ENCODE data around the gene DENND1A. TPM values are rescaled to one million over a fixed set of nuclear protein-coding genes. Genes with fewer than 3 reads are reported as not detected.

DENND1A gene
- total and polyA plus RNA-seq, 4 donors = 7.9 to 22.0 (median 13.9) TPM

DNA sequence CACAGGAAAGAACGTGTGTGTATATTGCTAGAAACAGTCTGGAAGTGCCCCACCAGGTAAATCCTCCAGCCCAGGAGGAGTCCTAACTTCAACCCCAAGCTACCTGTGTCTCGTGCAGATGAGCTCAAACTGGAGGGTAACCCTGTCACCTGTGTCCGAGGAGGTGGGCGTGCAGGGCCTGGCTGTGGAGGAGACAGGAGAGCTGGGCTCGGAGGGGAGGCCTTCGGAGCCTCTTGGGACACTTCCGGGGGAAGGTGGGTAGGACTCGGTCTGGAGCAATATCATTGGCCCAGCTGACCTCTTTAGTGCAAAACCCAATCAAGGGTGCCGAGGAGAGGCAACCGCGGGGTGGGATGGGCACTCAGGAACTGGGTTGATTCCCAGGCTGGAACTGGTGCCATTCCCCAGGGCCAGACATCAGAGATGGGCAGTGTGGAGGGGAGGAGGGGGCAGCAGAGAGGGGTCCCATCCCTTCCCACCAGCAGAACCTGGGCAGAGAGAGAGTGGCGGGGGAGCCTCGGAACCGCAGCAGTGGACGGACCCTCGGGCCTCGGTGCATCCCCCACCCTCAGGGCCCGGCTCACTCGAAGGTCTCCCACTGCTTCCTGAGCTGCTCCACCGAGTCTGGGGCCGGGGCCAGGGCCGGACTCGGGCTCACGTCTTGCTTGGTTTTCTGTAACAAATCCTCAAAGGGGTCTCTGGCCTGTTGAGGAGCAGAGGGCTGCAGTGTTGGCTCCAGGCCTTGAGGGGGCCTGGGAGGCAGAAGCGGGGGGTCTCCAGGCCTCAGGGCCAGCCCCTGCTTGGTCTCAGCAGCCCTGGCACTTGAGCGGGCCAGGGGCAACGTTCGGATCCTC is 548.8 kb downstream of the DENND1A start:
- H3K36me3 ChIP-seq (ENCODE audit: control insufficient read depth in 4 of 4, insufficient read depth in 3 of 4, low read depth in 1 of 4, low read length in 3 of 4) = peaks cover 0 to 13% (median 4%) of the 10 kb centered on the region in 4 donors
- WGBS = 93% methylated on average over 28 of the region's 28 CpGs
- H3K4me1 ChIP-seq (ENCODE audit: control insufficient read depth in 4 of 4, insufficient read depth in 4 of 4, low read length in 3 of 4) = no peaks in the 10 kb centered on the region
- H3K4me3 ChIP-seq (ENCODE audit: low read depth in 1 of 3, low read length in 3 of 3) = no peak overlapping the region
- DNase-seq (ENCODE audit: low spot score) = no peak
- TF ChIP-seq EGR1 (IDR thresholded peaks at IDR 0.05; ENCODE audit: low read depth in 2 of 2) = no peak
- no peak for TF ChIP-seq ZBTB33 (IDR thresholded peaks at IDR 0.05)
- no peak for TF ChIP-seq RAD21 (IDR thresholded peaks at IDR 0.05)
- TF ChIP-seq JUND (IDR thresholded peaks at IDR 0.05) = no peak
- TF ChIP-seq REST (IDR thresholded peaks at IDR 0.05) = no peak
- TF ChIP-seq, protein P1, sequence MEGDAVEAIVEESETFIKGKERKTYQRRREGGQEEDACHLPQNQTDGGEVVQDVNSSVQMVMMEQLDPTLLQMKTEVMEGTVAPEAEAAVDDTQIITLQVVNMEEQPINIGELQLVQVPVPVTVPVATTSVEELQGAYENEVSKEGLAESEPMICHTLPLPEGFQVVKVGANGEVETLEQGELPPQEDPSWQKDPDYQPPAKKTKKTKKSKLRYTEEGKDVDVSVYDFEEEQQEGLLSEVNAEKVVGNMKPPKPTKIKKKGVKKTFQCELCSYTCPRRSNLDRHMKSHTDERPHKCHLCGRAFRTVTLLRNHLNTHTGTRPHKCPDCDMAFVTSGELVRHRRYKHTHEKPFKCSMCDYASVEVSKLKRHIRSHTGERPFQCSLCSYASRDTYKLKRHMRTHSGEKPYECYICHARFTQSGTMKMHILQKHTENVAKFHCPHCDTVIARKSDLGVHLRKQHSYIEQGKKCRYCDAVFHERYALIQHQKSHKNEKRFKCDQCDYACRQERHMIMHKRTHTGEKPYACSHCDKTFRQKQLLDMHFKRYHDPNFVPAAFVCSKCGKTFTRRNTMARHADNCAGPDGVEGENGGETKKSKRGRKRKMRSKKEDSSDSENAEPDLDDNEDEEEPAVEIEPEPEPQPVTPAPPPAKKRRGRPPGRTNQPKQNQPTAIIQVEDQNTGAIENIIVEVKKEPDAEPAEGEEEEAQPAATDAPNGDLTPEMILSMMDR (IDR thresholded peaks at IDR 0.05; ENCODE audit: low read depth, low read length, missing input control) = no peak
- TF ChIP-seq, protein P2, sequence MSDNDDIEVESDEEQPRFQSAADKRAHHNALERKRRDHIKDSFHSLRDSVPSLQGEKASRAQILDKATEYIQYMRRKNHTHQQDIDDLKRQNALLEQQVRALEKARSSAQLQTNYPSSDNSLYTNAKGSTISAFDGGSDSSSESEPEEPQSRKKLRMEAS (IDR thresholded peaks at IDR 0.05) = no peak
- H3K27ac ChIP-seq (ENCODE audit: low read depth in 1 of 2, low read length in 2 of 2) = no peak overlapping the region
- H3K9me3 ChIP-seq (ENCODE audit: control insufficient read depth in 4 of 4, low read length in 3 of 4) = no peaks in the 10 kb centered on the region
- no peak overlapping the region for H3K9ac ChIP-seq (ENCODE audit: low read depth in 1 of 2, low read length in 2 of 2)
- H3K27me3 ChIP-seq (ENCODE audit: control insufficient read depth in 4 of 4, insufficient read depth in 4 of 4, low read length in 3 of 4) = no peaks in the 10 kb centered on the region

- H3K27me3 ChIP-seq (ENCODE audit: control insufficient read depth in 4 of 4, insufficient read depth in 4 of 4, low read length in 3 of 4) = peaks cover 0 to 3% (median 0%) of the 10 kb centered on the region in 4 donors
- no peaks in the 10 kb centered on the region for H3K9me3 ChIP-seq (ENCODE audit: control insufficient read depth in 4 of 4, low read length in 3 of 4)
- TF ChIP-seq REST (IDR thresholded peaks at IDR 0.05) (no peak), EGR1 (IDR thresholded peaks at IDR 0.05; ENCODE audit: low read depth in 2 of 2) (no peak), ZBTB33 (IDR thresholded peaks at IDR 0.05) (no peak)
- TF ChIP-seq, protein P2 (IDR thresholded peaks at IDR 0.05) = no peak
- no peak for DNase-seq (ENCODE audit: low spot score)
- H3K36me3 ChIP-seq (ENCODE audit: control insufficient read depth in 4 of 4, insufficient read depth in 3 of 4, low read depth in 1 of 4, low read length in 3 of 4) = peaks cover 0 to 13% (median 4%) of the 10 kb centered on the region in 4 donors
- peaks cover 0 to 3% (median 0%) of the 10 kb centered on the region in 4 donors for H3K4me1 ChIP-seq (ENCODE audit: control insufficient read depth in 4 of 4, insufficient read depth in 4 of 4, low read length in 3 of 4)
- H3K4me3 ChIP-seq (ENCODE audit: low read depth in 1 of 3, low read length in 3 of 3) = no peak overlapping the region
- WGBS = 86% methylated on average over 30 of the region's 30 CpGs
- no peak overlapping the region for H3K9ac ChIP-seq (ENCODE audit: low read depth in 1 of 2, low read length in 2 of 2)
- H3K27ac ChIP-seq (ENCODE audit: low read depth in 1 of 2, low read length in 2 of 2) = no peak overlapping the region
Measured at GRCh38 chr9:123378956-123379660, 550.8 kb downstream of the DENND1A start.
